ENCODE results near the gene ATXN1. TPM values are rescaled to one million over a fixed set of nuclear protein-coding genes. Genes with fewer than 3 reads are reported as not detected.

The ATXN1 gene
- polyA plus RNA-seq, 1 donor (not counting 4 experiments of a cell fraction or from before 2014, with no cell fraction given): 9.7 TPM

DNA sequence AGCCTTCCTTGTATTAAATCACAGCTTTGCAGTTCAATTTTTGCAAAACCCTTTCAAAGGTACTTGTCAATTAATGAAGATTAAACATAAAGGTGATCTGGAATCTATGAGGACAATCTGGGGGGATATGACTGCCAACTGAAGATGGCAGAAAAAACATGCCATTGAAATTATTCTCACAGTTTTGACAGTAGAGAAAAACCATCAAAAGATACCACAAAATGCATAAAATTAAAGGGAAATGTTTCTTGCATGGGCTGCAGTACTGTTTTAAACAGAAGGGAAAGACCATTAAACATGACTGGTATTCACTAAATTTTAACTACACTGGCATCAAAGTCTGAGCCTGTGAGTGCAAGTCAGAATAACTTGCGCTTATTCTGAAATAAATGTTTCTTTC lies 194.2 kb downstream of the ATXN1 start:
- Histone ChIP-seq H3K4me2 (ENCODE audit: control insufficient read depth, extremely low read depth, insufficient read depth, low read depth, low read length) (no peak overlapping the region), H3K9me1 (ENCODE audit: control insufficient read depth, extremely low read depth, insufficient read depth, low read length) (no peaks in the 10 kb centered on the region), H3K4me3 (ENCODE audit: control insufficient read depth in 2 of 3, extremely low read depth in 1 of 3, insufficient read depth in 2 of 3, low read depth in 1 of 3, low read length in 3 of 3) (no peak overlapping the region), H3K9ac (ENCODE audit: control insufficient read depth, extremely low read depth, insufficient read depth, low read length) (no peak overlapping the region), H3K36me3 (ENCODE audit: control insufficient read depth in 2 of 2, extremely low read depth in 1 of 2, insufficient read depth in 2 of 2, low read length in 2 of 2) (no peaks in the 10 kb centered on the region), H4K20me1 (ENCODE audit: control insufficient read depth, extremely low read depth, insufficient read depth, low read length) (no peaks in the 10 kb centered on the region), H3K27me3 (ENCODE audit: control insufficient read depth, extremely low read depth, insufficient read depth, low read length) (no peaks in the 10 kb centered on the region), H3K79me2 (ENCODE audit: control insufficient read depth, insufficient read depth, low read length) (no peaks in the 10 kb centered on the region), H3K4me1 (ENCODE audit: control insufficient read depth, extremely low read depth, insufficient read depth, low read length) (no peaks in the 10 kb centered on the region), H3K27ac (ENCODE audit: control insufficient read depth, insufficient read depth, low read length) (no peak overlapping the region), H2AFZ (ENCODE audit: control insufficient read depth, low read length) (no peak overlapping the region), H3K9me3 (ENCODE audit: control insufficient read depth, low read depth, low read length) (no peaks in the 10 kb centered on the region)
- TF ChIP-seq CTCF (optimal IDR thresholded peaks at IDR 0.05 in 1 of 3, IDR thresholded peaks at IDR 0.05 in 1 of 3, conservative IDR thresholded peaks at IDR 0.05 in 1 of 3; ENCODE audit: extremely low read depth in 1 of 3, insufficient read depth in 2 of 3, low read length in 3 of 3) (no peak), EZH2 (IDR thresholded peaks at IDR 0.05; ENCODE audit: low read length) (no peak)
- dilution Hi-C loops (cut with MboI; ENCODE audit: extremely low pct_ligation_motif_present, low sequenced_read_pairs): no loop called here
- no peak for FAIRE-seq
- no peak for DNase-seq (ENCODE audit: low read depth, low spot score)

DNA sequence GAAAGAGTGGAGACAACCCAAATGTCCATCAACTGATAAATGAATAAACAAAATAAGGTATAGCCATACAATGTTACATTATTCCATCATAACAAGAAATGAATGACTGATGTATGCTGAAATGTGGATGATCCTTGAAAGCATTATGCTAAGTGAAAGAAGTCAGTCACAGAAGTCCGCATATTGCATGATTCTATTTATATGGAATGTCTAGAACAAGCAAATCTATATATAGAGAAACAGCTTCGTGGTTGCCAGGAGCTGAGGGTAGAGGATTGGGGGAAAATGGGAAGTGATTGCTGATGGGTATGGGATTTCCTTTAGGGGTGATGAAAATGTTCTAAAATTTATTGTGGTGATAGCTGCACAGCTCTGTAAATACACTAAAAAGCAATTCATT lies 196.8 kb downstream of the ATXN1 start:
- Histone ChIP-seq H3K9me1 (ENCODE audit: control insufficient read depth, extremely low read depth, insufficient read depth, low read length) (no peaks in the 10 kb centered on the region), H3K4me2 (ENCODE audit: control insufficient read depth, extremely low read depth, insufficient read depth, low read depth, low read length) (no peak overlapping the region), H2AFZ (ENCODE audit: control insufficient read depth, low read length) (no peak overlapping the region), H3K79me2 (ENCODE audit: control insufficient read depth, insufficient read depth, low read length) (no peaks in the 10 kb centered on the region), H3K9ac (ENCODE audit: control insufficient read depth, extremely low read depth, insufficient read depth, low read length) (no peak overlapping the region), H4K20me1 (ENCODE audit: control insufficient read depth, extremely low read depth, insufficient read depth, low read length) (no peaks in the 10 kb centered on the region), H3K27ac (ENCODE audit: control insufficient read depth, insufficient read depth, low read length) (no peak overlapping the region), H3K4me1 (ENCODE audit: control insufficient read depth, extremely low read depth, insufficient read depth, low read length) (no peaks in the 10 kb centered on the region), H3K4me3 (ENCODE audit: control insufficient read depth in 2 of 3, extremely low read depth in 1 of 3, insufficient read depth in 2 of 3, low read depth in 1 of 3, low read length in 3 of 3) (no peak overlapping the region), H3K36me3 (ENCODE audit: control insufficient read depth in 2 of 2, extremely low read depth in 1 of 2, insufficient read depth in 2 of 2, low read length in 2 of 2) (peaks cover 0 to 2% of the 10 kb centered on the region in 2 experiments), H3K9me3 (ENCODE audit: control insufficient read depth, low read depth, low read length) (no peaks in the 10 kb centered on the region), H3K27me3 (ENCODE audit: control insufficient read depth, extremely low read depth, insufficient read depth, low read length) (no peaks in the 10 kb centered on the region)
- FAIRE-seq (no peak), DNase-seq (ENCODE audit: low read depth, low spot score) (no peak)
- TF ChIP-seq CTCF (optimal IDR thresholded peaks at IDR 0.05 in 1 of 3, IDR thresholded peaks at IDR 0.05 in 1 of 3, conservative IDR thresholded peaks at IDR 0.05 in 1 of 3; ENCODE audit: extremely low read depth in 1 of 3, insufficient read depth in 2 of 3, low read length in 3 of 3): no peak
- no peak for TF ChIP-seq EZH2 (IDR thresholded peaks at IDR 0.05; ENCODE audit: low read length)
- dilution Hi-C loops (cut with MboI; ENCODE audit: extremely low pct_ligation_motif_present, low sequenced_read_pairs): no loop called here

Data from keratinocyte (primary cell).